Cardiac fibroblast (primary cell): ENCODE measurements around the gene PADI2.

ENCODE experiments used
- DNase-seq, 2 donors: peaks; one replicate each; pipeline versions ENCODE4 v3.0.0 to v3.0.0-alpha.2; 2010; ENCODE audit warnings: low read depth in 2 of 2
- H3K4me3 ChIP-seq, 2 donors: replicated peaks in 1 of 2; 1 replicate in 1 of 2; 2 replicates in 1 of 2; pipeline ENCODE4 v1.5.1; 2011; ENCODE audit warnings: low read depth in 2 of 2, low read length in 2 of 2, mild to moderate bottlenecking in 2 of 2, moderate library complexity in 1 of 2
- CTCF ChIP-seq: IDR thresholded peaks from one replicate; pipeline ENCODE4 v1.5.1; 2011; ENCODE audit warnings: low read depth, mild to moderate bottlenecking, low read length, inconsistent platforms

PADI2 gene

GRCh38 chr1:17094664-17095063, 24.6 kb downstream of the PADI2 start:
- no peak overlapping the region for H3K4me3 ChIP-seq
- TF ChIP-seq CTCF: no peak
- DNase-seq: peak in 1 of 2 donors; percentile 26

GRCh38 chr1:17093822-17094393, 25.3 kb downstream of the PADI2 start:
- H3K4me3 ChIP-seq: no peak overlapping the region
- no peak for DNase-seq
- no peak for TF ChIP-seq CTCF

- no peak for TF ChIP-seq CTCF
- no peak overlapping the region for H3K4me3 ChIP-seq
- no peak for DNase-seq
These were observed 28.0 kb downstream of the PADI2 start for GRCh38 chr1:17091252-17091651.

GRCh38 chr1:17089506-17089905, 29.7 kb downstream of the PADI2 start:
- no peak for DNase-seq
- no peak overlapping the region for H3K4me3 ChIP-seq
- TF ChIP-seq CTCF: no peak

- no peak for TF ChIP-seq CTCF
- DNase-seq: no peak
These were observed 32.5 kb downstream of the PADI2 start for GRCh38 chr1:17086751-17087150.

GRCh38 chr1:17084787-17085186, 34.5 kb downstream of the PADI2 start:
- no peak overlapping the region for H3K4me3 ChIP-seq
- TF ChIP-seq CTCF: no peak
- no peak for DNase-seq

More at GRCh38 chr1:17086751-17087150, 32.5 kb downstream of the PADI2 start:
- H3K4me3 ChIP-seq: no peak overlapping the region

- no peak overlapping the region for H3K4me3 ChIP-seq
- TF ChIP-seq CTCF: no peak
- no peak for DNase-seq
These were observed 36.5 kb downstream of the PADI2 start for GRCh38 chr1:17082761-17083160.
